ENCODE results near the gene IQCE.
"Not testable (repeated sequence)": the region's sequence is repeated elsewhere in the genome, so short reads cannot be mapped to it uniquely, and the experiment has no call there.

IQCE gene

DNA sequence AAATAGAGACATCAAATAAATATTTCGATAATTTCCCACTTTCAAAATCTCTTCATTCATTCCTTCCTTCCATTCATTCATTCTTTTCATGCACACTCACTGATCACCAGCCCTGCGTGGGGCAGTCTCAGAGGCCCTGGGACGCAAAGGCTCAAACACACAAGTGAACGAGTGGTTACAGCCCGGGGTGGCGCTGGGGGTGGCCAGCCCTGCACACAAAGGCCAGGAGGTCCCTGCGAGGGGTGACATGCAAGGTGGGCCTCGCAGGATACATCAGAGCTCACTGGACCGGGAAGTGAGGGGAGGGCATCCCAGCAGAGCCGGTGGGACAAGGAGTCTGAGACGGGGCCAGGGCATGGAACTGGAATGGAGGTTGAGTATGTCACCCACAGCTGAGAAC lies 43.1 kb downstream of the IQCE start:
- no peak for DNase-seq (ENCODE audit: low read depth in 2 of 2)

GRCh38 chr7:2602406-2603043 lies 43.7 kb downstream of the IQCE start:
- DNase-seq (ENCODE audit: low read depth in 2 of 2), result no peak

GRCh38 chr7:2603044-2603965 lies 44.5 kb downstream of the IQCE start:
- DNase-seq (ENCODE audit: low read depth in 2 of 2), result no peak

DNA sequence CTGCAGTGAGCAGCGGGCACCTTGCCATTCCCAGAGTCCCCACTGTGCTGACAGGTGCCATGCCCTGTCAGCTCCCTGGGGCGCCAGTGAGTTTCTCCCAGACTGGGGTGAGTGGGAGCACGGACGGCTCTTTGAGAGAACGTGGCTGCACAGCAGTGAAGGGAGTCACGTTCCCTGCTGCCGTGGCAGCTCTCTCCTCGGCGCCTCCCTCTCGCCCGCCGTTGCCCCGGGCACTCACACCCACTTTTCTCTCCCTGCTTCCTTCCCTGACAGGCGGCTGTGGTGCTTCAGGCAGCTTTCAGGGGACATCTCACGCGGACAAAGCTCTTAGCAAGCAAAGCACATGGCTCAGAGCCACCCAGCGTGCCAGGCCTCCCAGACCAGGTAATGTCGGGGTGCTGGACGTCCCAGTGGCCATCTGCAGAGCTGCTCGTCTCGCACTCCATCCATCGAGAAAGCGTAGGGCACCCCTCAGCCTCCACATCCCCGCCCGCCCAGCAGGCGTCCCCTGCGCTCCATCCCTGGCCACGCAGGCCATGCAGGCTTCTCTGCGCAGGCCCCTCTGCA lies 45.9 kb downstream of the IQCE start:
- DNase-seq (ENCODE audit: low read depth in 2 of 2), result no peak

GRCh38 chr7:2605608-2606538 lies 47.1 kb downstream of the IQCE start:
- DNase-seq (ENCODE audit: low read depth in 2 of 2), result no peak

DNA sequence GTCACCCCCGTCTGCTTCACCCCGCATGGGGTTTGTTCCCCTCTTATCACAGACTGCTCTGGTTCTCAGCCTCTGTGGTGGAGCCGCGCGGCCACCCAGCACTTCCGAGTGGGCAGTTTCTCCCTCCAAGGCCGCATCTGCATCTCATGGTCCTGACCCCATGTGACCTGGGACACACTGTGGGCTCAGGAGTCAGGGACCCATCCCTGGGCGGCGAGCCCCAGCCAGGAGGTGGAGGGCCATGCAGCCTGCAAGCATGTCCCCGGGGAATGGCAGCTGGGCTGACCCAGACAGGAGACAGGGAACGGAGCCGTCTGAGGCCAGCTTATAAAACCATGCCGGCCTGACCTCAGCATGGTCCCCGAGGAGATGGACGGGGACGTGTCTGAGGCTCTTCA lies 47.8 kb downstream of the IQCE start:
- DNase-seq (ENCODE audit: low read depth in 2 of 2), result no peak

DNA sequence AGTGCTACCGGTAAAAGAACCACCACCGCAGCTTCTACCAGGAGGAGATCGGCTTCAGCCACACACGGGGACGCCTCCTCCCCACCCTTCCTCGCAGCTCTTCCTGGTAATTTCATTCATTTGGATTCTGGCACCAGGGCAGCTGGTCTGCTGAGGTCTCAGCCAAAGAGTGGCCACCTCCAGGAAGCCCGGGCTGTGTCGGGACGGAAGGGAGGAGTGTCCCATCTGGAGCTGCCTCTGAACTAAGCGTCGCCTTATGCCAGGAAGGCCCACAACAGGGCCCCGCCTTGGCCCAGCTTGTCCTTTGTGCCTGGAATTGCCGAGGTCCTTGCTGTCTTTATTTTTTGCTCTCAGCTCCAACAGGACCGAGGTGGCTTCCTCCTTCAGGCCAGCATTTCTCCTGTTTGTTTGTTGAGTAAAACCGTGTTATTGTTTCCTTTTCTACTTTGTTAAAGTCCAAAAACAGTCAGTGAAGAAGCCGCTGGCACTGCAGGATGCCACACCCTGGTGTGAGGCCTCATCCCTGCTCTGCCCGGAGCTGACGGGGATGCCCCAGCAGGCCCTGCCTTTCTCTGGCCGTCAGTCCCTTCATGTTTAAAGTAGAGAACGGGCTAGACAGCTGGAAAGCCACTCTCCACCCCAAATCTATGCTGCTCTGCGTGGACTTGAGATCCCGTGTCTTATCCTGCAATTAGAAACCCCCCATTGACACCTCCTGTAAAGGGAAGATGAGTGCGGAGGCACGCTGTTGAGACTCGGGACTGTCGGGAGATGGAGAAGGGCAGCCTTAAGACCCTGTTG lies 48.5 kb downstream of the IQCE start:
- DNase-seq (ENCODE audit: low read depth in 2 of 2), result no peak

DNA sequence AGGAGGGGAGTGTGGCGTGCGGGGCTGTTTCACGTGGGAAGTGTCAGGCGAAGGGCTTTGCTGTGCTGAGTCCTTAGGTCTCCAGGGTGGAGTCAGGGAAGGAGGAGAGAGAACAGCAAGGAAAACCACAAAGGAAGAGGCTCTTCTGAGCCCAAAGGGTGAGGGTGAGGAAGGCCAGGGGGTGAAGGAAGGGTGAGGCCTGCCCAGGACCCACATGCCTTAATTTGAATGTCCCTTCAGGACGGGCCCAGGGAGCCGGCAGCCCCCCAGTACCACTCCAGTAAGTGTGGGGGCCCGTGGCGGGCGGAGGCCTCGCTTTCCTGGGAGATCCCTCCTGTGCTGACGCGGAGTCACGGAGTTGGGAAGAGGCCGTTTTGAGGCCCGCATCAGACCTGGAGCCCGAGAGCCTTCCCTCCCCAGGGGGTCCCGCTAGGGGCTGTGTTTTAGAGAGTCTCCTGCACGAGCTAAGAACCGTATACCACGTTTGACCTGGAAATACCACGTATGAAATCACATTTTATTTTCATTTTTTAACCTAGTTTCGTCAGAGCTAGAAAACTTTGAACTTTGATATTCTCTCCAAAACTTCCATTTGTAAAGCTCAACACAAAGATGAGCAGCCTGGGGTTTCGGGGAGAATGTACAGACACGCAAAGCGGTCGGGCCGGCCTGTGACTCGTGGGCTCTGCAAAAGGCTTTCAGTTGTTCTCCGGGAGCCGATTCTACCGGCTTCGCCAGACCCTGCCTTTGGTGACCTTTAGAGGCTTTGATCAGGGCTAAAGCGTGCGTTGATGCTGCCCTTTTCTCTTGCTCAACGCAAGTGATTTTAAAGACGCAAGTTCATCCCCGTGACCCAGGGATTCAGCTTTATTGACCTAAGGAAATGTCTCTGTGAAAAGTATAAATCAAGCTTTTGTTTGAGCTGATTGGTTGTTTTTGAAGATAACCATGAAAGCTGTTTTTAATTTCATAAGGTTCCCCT lies 49.4 kb downstream of the IQCE start:
- no peak for DNase-seq (ENCODE audit: low read depth in 2 of 2)

- DNase-seq (ENCODE audit: low read depth in 2 of 2), result no peak
These were observed 50.2 kb downstream of the IQCE start for GRCh38 chr7:2608921-2609411.

DNA sequence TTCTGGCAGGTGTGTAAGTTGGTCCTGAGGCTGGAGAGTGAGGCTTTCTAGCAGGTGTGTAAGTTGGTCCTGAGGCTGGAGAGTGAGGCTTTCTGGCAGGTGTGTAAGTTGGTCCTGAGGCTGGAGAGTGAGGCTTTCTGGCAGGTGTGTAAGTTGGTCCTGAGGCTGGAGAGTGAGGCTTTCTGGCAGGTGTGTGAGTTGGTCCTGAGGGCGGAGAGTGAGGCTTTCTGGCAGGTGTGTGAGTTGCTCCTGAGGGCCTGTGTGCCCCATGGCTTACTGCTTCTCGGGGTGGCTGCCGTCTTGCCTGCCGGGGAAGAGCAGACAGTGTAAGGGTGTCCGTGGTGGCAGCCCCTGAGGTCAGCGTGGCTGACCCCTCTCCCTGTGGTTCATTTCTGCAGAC lies 50.9 kb downstream of the IQCE start:
- DNase-seq (ENCODE audit: low read depth in 2 of 2), result not testable (repeated sequence)

- DNase-seq (ENCODE audit: low read depth in 2 of 2), result no peak
These were observed 51.7 kb downstream of the IQCE start for GRCh38 chr7:2610466-2610865.

DNA sequence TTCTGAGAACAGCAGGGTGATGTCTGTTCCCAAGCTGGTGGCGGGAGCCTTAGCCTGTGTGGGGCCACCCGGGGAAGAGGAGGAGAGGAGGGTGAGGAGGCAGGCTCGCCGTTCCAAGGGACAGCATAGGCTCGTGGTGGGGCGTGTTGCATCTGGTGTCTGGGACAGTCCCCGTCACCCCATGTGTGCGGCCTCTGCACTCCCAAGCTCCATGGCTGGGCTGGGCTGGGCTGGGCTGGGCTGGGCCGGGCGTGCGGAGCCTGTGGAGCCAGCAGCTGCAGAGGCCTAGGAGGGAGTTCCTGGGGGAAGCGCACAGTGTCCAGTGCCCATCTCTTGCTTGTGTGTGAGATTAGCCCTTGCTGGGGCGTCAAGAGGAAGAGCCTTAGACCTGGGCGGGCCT lies 52.1 kb downstream of the IQCE start:
- no peak for DNase-seq (ENCODE audit: low read depth in 2 of 2)

GRCh38 chr7:2611401-2611800 lies 52.6 kb downstream of the IQCE start:
- no peak for DNase-seq (ENCODE audit: low read depth in 2 of 2)

- no peak for DNase-seq (ENCODE audit: low read depth in 2 of 2)
These were observed 53.1 kb downstream of the IQCE start for GRCh38 chr7:2611922-2612321.

DNA sequence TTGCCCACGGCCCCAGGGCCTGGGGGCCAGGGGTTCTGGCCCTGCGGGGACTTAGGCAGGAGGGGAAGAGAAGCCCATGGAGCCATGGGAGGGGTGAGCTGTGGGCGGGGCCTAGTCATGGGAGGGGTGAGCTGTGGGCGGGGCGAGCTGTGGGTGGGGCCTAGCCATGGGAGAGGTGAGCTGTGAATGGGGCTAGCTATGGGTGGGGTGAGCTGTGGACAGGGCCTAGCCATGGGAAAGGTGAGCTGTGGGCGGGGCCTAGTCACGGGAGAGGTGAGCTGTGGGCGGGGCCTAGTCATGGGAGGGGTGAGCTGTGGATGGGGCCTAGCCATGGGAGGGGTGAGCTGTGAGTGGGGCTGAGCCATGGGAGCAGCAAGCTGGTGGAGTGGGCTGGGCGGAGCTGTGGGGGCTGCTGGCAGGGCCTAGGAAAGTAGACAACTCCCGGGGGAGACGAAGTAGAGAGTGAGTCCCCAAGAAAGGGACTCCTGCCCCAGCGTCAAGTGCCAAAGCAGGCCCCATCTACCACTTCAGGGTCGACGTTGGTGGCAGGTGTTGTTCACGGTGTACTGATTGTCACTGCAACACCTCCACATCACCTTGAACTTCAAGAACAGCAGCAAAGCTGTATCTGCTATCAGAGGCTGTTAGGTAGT lies 53.8 kb downstream of the IQCE start:
- DNase-seq (ENCODE audit: low read depth in 2 of 2), result no peak

DNA sequence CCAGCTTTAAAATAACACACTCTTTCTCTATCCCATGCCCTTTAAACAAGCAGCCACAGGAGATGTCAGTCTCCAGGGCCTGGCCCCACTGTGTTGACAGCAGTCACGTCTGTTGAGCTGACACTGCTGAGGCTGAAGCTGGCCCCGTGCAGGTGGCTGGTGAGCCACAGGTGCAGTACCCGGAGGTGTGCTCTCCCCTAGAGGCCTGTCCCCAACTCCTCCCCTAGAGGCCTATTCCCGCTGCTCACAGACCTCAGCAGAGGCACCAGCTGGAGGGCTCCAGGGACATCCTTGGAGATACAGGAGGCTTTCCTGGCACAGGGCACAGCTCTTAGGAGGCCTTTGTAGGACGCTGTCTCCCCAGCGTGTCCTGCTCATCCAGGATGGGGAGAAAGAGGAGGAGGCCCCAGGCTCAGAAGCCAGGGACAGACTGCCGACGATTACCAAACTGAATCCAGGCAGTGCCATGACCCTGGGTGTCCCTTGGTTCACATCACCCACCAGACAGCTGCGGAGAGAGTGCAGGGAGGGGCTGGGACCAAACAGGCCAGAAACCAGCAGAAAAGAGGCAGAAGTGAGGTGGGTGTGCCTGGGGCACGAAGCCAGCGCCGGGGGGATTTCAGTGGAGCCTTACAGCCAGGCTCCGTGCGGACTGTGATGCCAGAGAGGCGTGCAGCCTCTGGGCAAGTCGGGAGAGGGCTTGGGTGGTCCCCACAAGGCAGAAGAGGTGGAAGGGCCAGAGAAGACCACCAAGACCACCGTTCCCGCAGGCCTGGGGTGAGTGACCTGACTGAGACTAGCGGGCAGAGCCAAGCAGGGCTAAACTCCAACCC lies 54.5 kb downstream of the IQCE start:
- DNase-seq (ENCODE audit: low read depth in 2 of 2), result no peak

DNA sequence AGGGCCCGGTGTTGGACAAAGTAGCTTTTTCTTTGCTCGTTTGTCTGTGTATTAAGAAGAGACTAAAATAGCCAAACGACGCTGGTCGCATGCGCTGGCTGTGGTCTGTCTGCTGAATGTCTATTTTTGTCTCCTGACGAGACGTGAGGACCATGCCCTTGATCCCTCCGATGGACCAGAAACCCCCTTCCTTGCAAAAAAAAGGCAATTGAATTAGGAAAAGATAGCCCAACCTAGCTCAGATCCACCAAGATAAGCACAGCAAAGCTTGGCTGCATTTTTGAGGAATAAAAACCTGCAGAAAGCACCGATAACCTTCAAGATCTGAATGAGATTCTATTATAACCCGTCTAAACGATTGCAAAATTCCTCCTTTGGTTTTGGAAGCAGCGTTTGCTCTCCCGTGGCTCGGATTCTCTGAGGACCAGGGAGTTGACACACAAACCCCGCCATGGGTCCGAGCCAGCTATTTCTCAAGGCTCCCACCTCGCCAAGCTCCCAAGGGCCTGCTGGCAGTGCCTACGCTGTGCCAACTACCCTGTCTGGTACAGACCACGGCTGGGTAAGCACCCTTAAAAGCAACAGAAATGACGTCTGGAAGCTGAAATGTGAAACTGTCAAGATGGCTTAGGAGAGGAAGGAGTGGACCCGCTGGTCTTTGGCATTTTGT lies 55.3 kb downstream of the IQCE start:
- DNase-seq (ENCODE audit: low read depth in 2 of 2), result no peak

Data from stimulated activated CD4-positive, alpha-beta T cell treated with anti-CD3 and anti-CD28 coated beads, Interleukin-4, amount 100 ng/mL, for 48 hours (primary cell).